CD4-positive, alpha-beta T cell treated with Interleukin-1 beta for 1 hour (primary cell): Measurements from ENCODE around the gene ZNF675.
"Not testable (repeated sequence)": the region's sequence is repeated elsewhere in the genome, so short reads cannot be mapped to it uniquely, and the experiment has no call there.

Source experiments
- DNase-seq, 2 donors: peaks; one replicate each; pipeline ENCODE4 v3.0.0-alpha.2; 2020 to 2022

Gene ZNF675

GRCh38 chr19:23686621-23687423 lies at the start of gene ZNF675:
Gene ZNF675, minus strand, starts transcription at chr19:23687212. Its CDS starts 179 bp downstream, at chr19:23687033.
- peak; percentile 92 for DNase-seq

- not testable (repeated sequence) for DNase-seq
Measured at GRCh38 chr19:23730729-23731465, 43.9 kb upstream of the ZNF675 start.

GRCh38 chr19:23724161-23724560 lies 37.1 kb upstream of the ZNF675 start:
- not testable (repeated sequence) for DNase-seq

DNA sequence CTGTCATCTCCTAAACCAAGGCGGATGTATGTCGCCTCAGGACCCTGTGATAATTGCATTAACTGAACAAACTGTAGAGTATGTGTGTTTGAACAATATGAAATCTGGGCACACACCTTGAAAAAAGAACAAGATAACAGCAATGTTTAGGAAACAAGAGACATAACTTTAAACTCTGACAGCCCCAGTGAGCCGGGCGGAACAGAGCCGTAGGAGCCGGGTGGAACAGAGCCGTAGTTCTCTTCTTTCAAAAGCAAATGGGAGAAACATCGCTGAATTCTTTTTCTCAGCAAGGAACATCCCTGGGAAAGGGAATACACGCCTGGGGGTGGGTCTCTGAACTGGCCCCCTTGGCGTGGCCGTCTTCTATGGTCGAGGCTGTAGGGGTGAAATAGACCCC lies 31.8 kb upstream of the ZNF675 start:
- no peak for DNase-seq

DNA sequence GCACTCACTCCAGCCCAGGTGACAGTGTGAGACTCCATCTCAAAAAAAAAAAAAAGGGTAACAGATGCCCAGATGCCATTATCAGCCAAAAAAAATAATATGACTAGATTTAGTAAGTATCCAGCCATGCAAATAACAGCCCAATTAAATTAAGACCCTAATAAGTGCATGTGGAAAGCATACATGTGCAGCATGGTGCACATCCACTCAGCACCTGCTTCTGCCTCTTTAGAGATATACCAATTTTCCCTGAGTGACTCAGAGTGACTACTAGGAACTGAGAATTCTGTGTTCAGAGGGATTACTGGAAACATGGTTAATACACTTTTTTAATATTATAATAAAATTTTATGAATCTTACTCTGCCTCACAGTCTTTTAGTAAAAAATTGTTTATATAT lies 29.8 kb upstream of the ZNF675 start:
- DNase-seq: no peak

DNA sequence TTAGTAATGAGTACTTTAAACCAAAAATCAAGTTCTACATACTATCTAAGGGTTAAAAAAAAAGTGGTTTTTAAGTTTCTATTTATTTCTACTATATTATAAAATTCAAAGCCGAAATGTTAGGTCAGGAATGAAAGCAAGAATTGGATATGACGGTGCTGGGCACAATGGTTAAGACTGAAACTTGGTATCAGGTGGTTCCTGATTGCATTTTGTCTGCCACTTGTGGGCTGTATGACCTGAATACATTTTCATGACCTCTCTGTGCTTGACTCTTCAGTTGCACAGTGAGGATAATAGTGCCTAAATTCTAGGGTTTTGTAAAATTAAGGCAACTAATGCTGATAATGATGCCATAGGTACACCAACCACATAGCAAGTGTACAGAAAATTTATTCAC lies 22.3 kb upstream of the ZNF675 start:
- DNase-seq: no peak

DNA sequence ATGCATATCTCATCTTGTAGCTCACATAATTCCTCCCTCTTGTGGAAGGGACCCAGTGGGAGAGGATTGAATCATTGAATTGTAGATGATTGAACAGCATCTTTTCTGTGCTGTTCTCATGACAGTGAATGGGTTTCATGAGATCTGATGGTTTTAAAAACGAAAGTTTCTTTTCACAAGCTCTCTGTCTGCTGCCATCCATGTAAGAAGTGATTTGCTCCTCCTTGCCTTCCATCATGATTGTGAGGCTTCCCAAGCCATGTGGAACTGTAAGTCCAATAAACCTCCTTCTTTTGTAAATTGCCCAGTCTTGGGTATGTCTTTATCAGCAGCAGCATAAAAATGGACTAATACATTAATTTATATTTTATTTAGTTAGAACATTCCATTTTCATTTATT lies 19.6 kb upstream of the ZNF675 start:
- no peak for DNase-seq

DNA sequence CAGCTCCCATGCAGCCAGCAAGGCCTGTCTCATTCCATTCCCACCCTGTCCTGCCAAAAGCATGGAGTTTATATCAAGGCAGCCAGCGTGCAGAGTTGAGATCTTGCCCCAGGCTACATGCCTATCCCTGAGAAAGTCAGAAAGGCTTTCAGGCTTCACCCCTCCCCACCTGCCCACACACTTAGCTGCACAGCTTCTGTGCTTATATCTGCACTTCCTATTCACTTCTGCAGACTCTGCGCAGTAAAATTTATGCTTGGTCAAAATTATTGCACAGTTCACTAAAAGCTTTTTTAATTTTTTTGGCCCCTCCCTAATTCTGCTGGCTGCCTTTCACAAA lies 12.5 kb upstream of the ZNF675 start:
- no peak for DNase-seq

DNA sequence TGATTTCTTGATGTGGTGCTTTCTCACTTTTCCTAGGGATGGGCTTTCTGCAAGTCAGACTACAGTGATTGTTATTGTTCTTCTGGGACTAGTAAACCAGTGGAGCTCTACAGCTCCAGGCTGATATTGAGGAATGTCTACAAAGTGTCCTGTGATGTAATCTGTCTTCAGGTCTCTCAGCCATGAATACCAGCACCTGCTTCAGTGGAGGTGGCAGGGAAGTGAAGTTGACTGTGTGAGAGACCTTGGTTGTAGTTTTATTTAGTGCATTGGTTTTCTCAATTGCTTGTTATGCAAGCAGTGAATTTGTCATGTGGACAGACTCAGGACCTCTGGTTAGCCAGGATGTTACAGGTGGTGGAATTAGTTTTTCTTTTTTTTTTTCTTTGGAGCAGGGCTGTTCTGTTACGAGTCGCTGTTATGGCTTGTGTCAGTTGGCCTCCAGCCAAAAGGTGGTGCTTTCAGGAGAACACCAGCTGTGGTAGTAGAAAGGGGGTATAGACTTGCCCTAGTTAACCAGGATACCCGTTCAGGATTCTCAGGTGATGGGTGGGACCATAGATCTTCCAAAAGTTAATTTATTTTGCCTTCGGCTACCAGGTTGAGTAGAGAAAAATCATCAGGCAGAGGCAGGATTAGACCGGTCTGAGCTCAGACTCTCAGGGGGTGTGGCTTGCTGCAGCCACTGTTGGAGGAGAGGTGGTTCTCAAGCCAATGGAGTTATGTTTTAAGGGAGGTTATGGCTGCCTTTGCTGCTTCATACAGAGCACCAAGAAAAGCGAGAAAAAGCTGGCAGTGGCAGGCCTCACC lies 11.9 kb upstream of the ZNF675 start:
- no peak for DNase-seq

GRCh38 chr19:23692937-23693336 lies 5.9 kb upstream of the ZNF675 start:
- not testable (repeated sequence) for DNase-seq

- no peak for DNase-seq
Measured at GRCh38 chr19:23673132-23673531, 13.9 kb downstream of the ZNF675 start.

- DNase-seq: not testable (repeated sequence)
Measured at GRCh38 chr19:23668606-23669005, 18.4 kb downstream of the ZNF675 start.

GRCh38 chr19:23665651-23666410 lies 21.2 kb downstream of the ZNF675 start:
- DNase-seq: no peak

DNA sequence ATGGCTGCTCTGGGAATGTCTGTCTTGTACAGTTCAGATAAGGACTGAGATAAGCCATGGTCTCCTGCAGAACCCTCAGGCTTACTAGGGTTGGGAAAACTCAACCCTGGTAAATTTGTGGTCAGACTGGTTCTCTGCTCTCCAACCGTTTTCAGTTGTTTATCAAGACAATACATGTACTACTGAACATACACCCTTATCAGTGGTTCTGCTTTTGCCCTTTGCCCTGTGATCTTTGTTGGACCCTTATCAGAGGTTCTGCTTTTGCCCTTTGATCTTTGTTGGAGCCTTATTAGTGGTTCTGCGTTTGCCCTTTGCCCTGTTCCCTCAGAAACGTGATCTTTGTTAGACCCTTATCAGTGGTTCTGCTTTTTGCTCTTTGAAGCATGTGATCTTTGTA lies 37.2 kb downstream of the ZNF675 start:
- not testable (repeated sequence) for DNase-seq
